ENCODE data around the gene RAD51B.
A peak's percentile ranks its signal among the peaks of the same experiment; 100 is the strongest.
"Not testable (repeated sequence)": the region's sequence is repeated elsewhere in the genome, so short reads cannot be mapped to it uniquely, and the experiment has no call there.

Gene RAD51B

GRCh38 chr14:67984274-67984673 is 164.7 kb downstream of the RAD51B start:
- no peak for DNase-seq (ENCODE audit: low spot score)

DNA sequence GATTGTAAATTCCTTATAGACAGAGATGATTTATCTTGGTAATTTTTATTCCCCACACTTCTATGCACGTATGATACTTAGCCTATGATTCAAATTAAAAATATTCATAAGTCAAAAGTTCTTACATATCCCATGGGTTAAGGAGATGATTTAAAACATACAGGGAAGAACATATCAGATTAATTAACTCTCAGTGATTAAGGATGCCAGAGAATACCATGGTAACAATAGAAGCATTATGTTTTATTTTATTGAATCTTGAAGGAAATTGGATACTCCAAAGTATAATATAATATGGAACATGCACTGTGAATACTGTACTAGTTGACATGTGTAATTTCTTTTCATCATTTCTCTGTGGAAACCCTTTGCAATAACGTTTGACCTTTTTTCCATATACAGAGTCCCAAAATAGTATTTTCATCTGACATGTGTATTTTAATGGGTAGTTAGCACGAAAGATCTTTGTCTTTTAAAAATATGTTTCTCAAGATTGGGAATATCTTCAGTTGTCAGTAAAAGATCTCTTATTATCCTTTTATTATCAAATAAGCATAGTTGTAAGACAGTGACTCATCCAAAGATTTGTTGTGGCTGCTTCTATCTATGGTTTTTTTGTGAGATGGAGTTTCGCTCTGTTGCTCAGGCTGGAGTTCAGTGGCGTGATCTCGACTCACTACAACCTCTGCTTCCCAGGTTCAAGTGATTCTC is 166.7 kb downstream of the RAD51B start:
- no peak for DNase-seq (ENCODE audit: low spot score)

- no peak for DNase-seq (ENCODE audit: low spot score)
Measured at GRCh38 chr14:67987606-67988005, 168.0 kb downstream of the RAD51B start.

GRCh38 chr14:67988210-67988609 is 168.6 kb downstream of the RAD51B start:
- not testable (repeated sequence) for DNase-seq (ENCODE audit: low spot score)

DNA sequence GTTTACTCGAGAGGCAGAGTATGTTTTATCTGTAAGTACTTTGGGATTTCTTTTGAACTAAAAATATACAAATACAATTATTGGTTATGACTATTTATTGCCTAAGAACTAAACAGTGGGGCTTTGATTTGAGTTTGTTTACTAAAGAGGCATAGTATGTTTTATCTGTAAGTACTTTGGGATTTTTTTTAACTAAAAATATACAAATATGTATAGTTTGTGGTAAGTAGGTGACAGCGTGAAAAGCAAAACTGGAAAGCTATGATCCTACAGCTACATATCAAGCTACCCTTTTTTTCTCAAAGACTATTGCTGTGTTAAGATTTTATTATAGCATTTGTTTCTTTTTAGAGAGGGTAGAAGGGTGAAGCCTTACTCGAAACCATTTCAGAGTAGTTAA is 171.0 kb downstream of the RAD51B start:
- DNase-seq (ENCODE audit: low spot score): no peak

- DNase-seq (ENCODE audit: low spot score): no peak
Measured at GRCh38 chr14:67994531-67994930, 175.0 kb downstream of the RAD51B start.

GRCh38 chr14:67996235-67996634 is 176.7 kb downstream of the RAD51B start:
- DNase-seq (ENCODE audit: low spot score): no peak

GRCh38 chr14:67998834-67999233 is 179.3 kb downstream of the RAD51B start:
- DNase-seq (ENCODE audit: low spot score): no peak

GRCh38 chr14:67999290-67999689 is 179.7 kb downstream of the RAD51B start:
- no peak for DNase-seq (ENCODE audit: low spot score)

- DNase-seq (ENCODE audit: low spot score): no peak
Measured at GRCh38 chr14:67999705-68000384, 180.3 kb downstream of the RAD51B start.

DNA sequence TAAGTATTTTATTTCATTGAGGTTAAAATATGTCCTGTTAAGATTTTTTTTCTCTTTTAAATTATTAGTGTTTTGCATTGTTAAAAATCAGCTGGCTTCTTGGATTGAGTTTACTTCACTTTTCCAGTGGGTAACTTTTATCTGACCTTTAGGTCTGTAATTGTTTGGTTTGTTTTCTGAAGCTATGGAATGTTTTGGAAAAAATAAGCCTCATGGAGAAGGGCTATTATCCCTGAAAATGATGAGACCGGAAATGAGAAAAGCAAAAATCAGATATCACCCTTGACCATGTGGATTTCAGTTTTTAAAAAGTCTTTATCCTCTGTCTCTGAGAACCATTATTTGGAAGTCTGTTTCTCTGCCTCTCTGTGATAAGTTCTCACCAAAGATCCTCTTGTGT is 180.9 kb downstream of the RAD51B start:
- no peak for DNase-seq (ENCODE audit: low spot score)

GRCh38 chr14:68008491-68008890 is 188.9 kb downstream of the RAD51B start:
- DNase-seq (ENCODE audit: low spot score): no peak

- no peak for DNase-seq (ENCODE audit: low spot score)
Measured at GRCh38 chr14:68011406-68012028, 191.9 kb downstream of the RAD51B start.

DNA sequence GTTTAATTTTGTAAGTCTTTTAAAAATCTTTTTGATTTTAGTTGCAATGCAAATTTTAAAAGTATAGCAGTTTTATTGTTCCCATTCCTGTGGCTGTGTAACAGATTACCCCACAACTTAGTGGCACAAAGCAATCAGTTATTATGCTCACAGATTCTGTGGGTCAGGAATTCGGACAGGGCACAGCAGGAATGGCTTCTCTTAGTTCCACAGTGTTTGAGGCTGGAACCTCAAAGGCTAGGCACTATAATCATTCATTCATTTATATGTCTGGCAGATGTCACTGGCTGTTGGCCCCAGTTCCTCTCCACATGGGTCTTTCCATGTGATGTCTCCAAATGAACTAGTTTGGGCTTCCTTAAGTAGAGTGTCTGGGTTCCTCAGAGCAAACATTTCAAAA is 193.3 kb downstream of the RAD51B start:
- no peak for DNase-seq (ENCODE audit: low spot score)

DNA sequence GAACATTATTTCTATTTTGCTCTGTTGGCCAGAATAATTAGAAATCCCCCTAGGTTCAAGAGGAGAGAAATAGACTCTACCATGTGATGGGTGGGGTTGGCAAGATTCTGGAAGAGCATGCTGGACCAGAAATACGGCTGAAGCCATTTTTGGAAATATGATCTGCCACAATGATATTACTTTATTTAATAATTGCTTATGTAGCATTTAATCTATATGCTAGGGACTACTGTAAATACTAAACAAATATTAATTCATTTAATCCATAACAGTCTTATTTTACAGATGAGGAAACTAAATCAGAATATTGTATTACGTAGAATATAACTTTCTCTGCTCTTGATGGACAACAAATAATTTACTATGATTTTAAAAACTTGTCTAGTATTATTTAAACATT is 193.7 kb downstream of the RAD51B start:
- DNase-seq (ENCODE audit: low spot score): no peak

DNA sequence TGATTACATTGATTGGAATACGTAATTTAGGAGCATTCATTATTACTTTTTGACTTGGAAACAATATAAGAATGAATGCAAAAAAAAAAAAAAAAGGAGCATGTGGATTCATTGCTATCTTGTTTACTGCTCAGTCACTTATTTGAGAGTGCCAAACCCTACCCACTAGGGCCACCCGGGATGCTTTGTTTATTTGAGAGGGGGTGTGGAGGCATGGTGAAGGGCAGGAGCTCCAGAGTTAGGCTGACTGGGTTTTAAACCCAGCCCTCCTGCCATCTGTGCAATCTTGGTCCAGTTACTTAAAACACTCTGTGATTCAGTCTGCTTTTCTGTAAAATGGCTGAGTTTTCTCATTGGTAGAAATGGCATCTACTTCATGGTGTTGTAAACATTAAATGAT is 195.2 kb downstream of the RAD51B start:
- DNase-seq (ENCODE audit: low spot score): no peak

DNA sequence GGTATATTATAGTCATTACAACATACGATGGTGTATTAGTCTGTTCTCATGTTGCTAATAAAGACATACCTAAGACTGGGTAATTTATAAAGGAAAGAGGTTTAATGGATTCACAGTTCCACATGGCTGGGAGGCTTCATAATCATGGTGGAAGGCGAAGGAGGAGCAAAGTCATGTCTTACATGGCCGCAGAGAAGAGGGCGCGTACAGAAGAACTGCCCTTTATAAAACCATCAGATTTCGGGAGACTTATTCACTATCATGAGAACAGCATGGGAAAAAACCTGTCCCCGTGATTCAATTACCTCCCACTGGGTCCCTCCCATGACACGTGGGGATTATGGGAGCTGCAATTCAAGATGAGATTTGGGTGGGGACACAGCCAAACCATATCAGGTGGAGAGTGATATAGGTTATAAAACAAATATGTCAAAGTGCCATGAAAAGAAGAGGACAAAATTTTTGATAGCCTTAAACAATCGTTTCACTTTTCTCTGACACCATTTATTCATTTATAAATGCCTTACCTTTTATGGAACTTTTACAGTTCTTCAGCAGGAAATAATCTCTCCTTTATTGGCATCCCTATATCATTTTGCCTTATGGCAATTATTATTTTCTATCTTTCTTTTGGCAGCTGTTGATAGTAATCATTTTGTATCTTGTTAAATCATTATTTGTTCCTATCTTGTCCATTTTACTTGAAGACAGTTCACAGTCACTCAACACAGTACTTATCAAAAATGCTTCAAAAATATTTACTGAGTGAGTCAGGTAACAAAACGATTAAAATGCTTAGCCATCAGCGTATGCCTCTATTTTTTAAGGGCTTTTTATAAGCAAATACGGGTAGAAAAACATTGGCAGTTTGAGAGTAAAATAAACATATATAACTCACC is 196.0 kb downstream of the RAD51B start:
- no peak for DNase-seq (ENCODE audit: low spot score)

DNA sequence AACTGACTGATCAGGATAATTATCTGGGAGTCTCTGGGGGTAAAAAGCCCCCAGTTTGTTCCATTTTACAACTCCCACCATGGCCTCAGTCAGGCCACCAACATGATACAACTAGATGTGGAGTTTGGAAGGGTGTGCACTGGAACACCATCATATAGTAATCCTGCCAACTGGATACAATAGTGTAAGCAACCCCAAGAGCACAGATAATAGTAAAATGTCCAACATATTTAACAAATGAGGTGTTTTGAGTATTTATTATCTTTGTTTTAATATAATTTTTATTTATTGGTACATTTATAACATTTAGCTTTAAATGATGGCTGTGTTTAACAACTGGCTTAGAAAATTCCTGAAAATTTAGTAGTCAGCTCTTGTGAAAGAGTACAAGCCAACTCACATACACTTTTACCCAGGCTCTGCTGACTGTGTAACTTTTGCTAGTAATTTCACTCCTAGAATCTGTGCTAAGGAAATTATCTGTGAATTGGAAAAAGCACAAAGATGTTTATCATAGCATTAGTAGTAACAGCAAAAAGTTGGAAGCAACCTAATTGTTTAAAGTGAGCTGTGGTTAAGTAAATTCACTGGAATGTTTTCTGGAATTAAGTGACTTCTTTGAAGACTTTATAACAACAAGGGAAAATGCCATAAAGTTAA is 196.8 kb downstream of the RAD51B start:
- no peak for DNase-seq (ENCODE audit: low spot score)

- peak; percentile 79 for DNase-seq (ENCODE audit: low spot score)
Measured at GRCh38 chr14:68018598-68018997, 199.0 kb downstream of the RAD51B start.

GRCh38 chr14:68020493-68020892 is 200.9 kb downstream of the RAD51B start:
- no peak for DNase-seq (ENCODE audit: low spot score)

GRCh38 chr14:68020999-68021663 is 201.6 kb downstream of the RAD51B start:
- no peak for DNase-seq (ENCODE audit: low spot score)

Measured in RKO (cell line).